ENCODE measurements around the gene GALNS.

- TF ChIP-seq CTCF (IDR thresholded peaks at IDR 0.05) = no peak
- no peak for TF ChIP-seq POLR2AphosphoS5 (IDR thresholded peaks at IDR 0.05; ENCODE audit: low read depth, low read length)
- TF ChIP-seq TCF7L2 (IDR thresholded peaks at IDR 0.05; ENCODE audit: low read depth, low read length) = no peak
Measured at GRCh38 chr16:88864099-88864498, 7.4 kb upstream of the GALNS start.

Measured in Panc1 (cell line).